ENCODE results near the gene SRGAP1.

SRGAP1 gene

GRCh38 chr12:63934936-63935335, 90.4 kb downstream of the SRGAP1 start:
- no peaks in the 10 kb centered on the region for H3K36me3 ChIP-seq (replicated peaks)
- no peak overlapping the region for H3K4me3 ChIP-seq (ENCODE audit: low read depth, low read length)
- in situ Hi-C loops (cut with HindIII; ENCODE audit: low pct_ligation_motif_present, low sequenced_read_pairs) = no loop called here
- no peak for DNase-seq
- H3K27ac ChIP-seq = no peak overlapping the region
- H3K27me3 ChIP-seq (replicated peaks) = no peaks in the 10 kb centered on the region
- TF ChIP-seq CTCF (IDR thresholded peaks at IDR 0.05; ENCODE audit: low read depth, low read length, missing control alignments) = no peak

- TF ChIP-seq CTCF (IDR thresholded peaks at IDR 0.05; ENCODE audit: low read depth, low read length, missing control alignments) = no peak
- Histone ChIP-seq H3K36me3 (replicated peaks) (no peaks in the 10 kb centered on the region), H3K27ac (no peak overlapping the region), H3K4me3 (ENCODE audit: low read depth, low read length) (no peak overlapping the region), H3K27me3 (replicated peaks) (no peaks in the 10 kb centered on the region)
- no peak for DNase-seq
- in situ Hi-C loops (cut with HindIII; ENCODE audit: low pct_ligation_motif_present, low sequenced_read_pairs) = no loop called here
Measured at GRCh38 chr12:63935361-63935760, 90.9 kb downstream of the SRGAP1 start.

GRCh38 chr12:63937378-63938316, 93.1 kb downstream of the SRGAP1 start:
- no peaks in the 10 kb centered on the region for H3K27me3 ChIP-seq (replicated peaks)
- TF ChIP-seq CTCF (IDR thresholded peaks at IDR 0.05; ENCODE audit: low read depth, low read length, missing control alignments) = no peak
- in situ Hi-C loops (cut with HindIII; ENCODE audit: low pct_ligation_motif_present, low sequenced_read_pairs) = no loop called here
- H3K4me3 ChIP-seq (ENCODE audit: low read depth, low read length) = no peak overlapping the region
- H3K27ac ChIP-seq = no peak overlapping the region
- no peak for DNase-seq
- H3K36me3 ChIP-seq (replicated peaks) = no peaks in the 10 kb centered on the region

GRCh38 chr12:63940310-63941005, 96.0 kb downstream of the SRGAP1 start:
- in situ Hi-C loops (cut with HindIII; ENCODE audit: low pct_ligation_motif_present, low sequenced_read_pairs) = no loop called here
- no peak for DNase-seq
- no peak overlapping the region for H3K4me3 ChIP-seq (ENCODE audit: low read depth, low read length)

GRCh38 chr12:63941166-63941800, 96.8 kb downstream of the SRGAP1 start:
- H3K4me3 ChIP-seq (ENCODE audit: low read depth, low read length) = no peak overlapping the region
- no peak for DNase-seq
- in situ Hi-C loops (cut with HindIII; ENCODE audit: low pct_ligation_motif_present, low sequenced_read_pairs) = no loop called here
- H3K27me3 ChIP-seq (replicated peaks) = no peaks in the 10 kb centered on the region
- no peak for TF ChIP-seq CTCF (IDR thresholded peaks at IDR 0.05; ENCODE audit: low read depth, low read length, missing control alignments)
- no peak overlapping the region for H3K27ac ChIP-seq
- H3K36me3 ChIP-seq (replicated peaks) = no peaks in the 10 kb centered on the region

More at GRCh38 chr12:63940310-63941005, 96.0 kb downstream of the SRGAP1 start:
- TF ChIP-seq CTCF (IDR thresholded peaks at IDR 0.05; ENCODE audit: low read depth, low read length, missing control alignments) = no peak
- no peaks in the 10 kb centered on the region for H3K36me3 ChIP-seq (replicated peaks)
- H3K27me3 ChIP-seq (replicated peaks) = no peaks in the 10 kb centered on the region
- no peak overlapping the region for H3K27ac ChIP-seq
